GM18499 (cell line): Measurements from ENCODE around the gene FAM177A1.
A peak's percentile ranks its signal among the peaks of the same experiment; 100 is the strongest.
"Not testable (repeated sequence)": the region's sequence is repeated elsewhere in the genome, so short reads cannot be mapped to it uniquely, and the experiment has no call there.

Source experiments
- ATAC-seq: cut with Tn5 transposase; IDR thresholded peaks from one replicate; pipeline ENCODE4 v1.9.1; 2021; ENCODE audit warnings: moderate number of reproducible peaks; ENCODE audit not compliant: insufficient read depth, unreplicated experiment

The FAM177A1 gene, protein sequence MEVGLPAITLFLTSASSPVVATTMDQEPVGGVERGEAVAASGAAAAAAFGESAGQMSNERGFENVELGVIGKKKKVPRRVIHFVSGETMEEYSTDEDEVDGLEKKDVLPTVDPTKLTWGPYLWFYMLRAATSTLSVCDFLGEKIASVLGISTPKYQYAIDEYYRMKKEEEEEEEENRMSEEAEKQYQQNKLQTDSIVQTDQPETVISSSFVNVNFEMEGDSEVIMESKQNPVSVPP

DNA sequence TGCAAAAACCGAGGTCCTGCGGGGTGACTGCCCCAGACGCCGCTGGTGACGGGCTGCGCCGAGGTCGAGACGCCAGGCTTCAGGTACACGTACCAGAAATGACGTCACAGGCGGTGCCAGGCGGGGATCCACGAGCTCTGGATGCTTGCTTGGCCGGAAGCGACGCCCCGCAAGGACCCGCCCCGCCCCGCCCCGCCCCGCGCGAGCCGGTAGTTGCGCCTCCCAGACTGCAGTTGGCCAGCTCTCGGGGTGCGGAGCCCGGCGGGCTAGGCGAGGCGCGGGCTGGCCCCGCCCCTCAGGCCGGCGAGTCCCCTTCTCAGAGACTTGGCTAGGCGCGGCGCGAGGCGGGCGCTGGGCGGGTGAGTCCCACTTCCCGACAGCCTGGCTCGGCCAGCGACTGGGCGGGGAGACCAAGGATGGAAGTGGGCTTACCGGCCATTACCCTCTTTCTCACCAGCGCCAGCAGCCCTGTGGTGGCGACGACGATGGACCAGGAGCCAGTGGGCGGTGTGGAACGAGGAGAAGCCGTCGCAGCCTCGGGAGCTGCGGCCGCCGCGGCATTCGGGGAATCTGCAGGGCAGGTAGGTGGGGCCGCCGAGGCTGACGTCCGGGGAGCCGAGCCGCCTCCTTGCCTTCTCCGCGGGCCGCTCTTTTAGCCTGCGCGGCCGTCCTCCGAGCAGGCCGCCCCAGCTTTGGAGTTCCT, at the start of gene FAM177A1:
FAM177A1 (plus strand) TSS at position 225 of the 703 bp plus-strand sequence; CDS start at position 417, 192 bp downstream.
- peak; percentile 69 for ATAC-seq

DNA sequence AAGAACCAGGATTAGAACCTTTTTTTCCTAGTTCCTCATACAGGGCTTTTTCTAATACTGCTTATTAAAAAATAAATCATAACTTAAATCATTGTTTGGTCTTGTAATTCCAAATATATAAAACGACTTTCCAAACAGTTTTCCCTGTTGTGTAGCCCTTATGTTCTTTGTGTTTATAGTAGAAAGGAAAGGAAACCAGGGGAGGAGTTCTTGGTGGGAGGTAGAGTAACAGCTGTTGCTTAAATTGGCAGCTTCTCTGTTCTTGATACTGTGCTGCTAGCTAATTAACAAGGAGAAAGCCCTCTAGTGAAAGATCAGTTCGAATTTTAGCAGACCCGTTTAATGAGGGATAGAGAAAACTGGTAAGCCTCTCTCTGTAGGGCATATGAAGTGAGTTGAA, 48.3 kb upstream of the FAM177A1 start:
- no peak for ATAC-seq

DNA sequence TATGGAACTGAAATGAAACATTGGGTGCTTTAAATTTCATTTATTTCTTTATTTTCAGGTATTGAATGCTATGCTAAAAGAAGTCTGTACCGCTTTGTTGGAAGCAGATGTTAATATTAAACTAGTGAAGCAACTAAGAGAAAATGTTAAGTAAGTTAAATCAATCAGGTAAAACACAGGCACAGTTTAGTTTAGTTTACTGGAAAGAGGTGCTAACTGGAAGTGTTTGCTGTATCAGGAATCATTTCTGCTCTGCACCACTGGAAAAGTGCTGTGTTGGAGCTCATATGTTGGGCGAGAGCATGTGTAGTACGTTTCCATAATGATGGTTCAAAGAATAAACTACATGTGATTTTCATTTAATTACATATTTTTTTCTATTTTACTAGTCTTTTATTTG, 46.6 kb upstream of the FAM177A1 start:
- ATAC-seq = no peak

DNA sequence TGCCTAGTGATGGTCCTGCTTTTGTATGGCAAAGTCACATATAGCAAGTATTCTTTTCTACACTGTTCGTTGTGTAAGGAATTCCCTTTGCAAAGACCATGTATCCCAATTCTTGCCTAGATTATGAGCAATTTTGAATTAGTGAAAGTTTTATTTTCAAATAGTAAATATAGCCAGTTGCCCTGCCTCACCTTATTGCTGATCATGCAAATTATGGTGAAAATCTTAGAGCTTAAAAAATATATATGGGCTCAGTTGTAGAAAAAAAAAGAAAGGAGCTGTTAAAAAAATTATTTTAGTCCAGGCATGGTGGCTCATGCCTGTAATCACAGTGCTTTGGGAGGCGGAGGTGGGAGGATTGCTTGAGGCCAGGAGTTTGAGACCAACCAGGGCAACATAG, 44.5 kb upstream of the FAM177A1 start:
- no peak for ATAC-seq

DNA sequence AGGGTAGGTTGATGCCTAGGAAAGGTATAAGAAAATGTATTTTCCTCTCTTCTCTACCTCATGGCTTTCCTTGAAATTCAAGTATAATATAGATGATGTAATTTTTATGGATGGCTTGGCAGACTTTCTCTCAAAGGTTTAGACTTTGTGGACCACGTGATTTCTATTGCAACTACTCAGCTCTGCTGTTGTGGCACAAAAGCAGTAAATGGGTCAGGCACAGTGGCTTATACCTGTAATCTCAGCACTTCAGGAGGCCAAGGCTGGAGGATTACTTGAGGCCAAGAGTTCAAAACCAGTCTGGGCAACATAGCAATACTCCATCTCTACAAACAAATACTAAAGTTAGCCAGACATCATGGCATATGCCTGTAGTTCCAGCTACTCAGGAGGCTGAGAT, 41.2 kb upstream of the FAM177A1 start:
- ATAC-seq = no peak

DNA sequence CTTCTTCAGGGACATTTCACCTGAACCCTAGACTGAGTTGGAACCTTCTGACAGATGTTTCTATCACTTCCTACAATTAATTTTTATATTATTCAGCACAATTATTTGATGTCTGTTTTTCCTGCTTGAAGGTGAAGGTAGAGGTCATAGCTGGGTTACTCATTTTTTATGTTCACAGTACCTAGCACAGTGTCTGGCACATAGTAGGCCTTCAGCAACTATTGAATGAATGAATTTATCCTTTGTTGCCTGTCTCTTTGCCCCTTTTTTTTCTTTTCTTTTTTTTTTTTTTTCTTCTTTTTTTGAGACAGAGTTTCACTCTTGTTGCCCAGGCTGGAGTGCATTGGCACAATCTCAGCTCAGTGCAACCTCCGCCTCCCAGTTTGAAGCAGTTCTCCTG, 29.5 kb upstream of the FAM177A1 start:
- no peak for ATAC-seq

DNA sequence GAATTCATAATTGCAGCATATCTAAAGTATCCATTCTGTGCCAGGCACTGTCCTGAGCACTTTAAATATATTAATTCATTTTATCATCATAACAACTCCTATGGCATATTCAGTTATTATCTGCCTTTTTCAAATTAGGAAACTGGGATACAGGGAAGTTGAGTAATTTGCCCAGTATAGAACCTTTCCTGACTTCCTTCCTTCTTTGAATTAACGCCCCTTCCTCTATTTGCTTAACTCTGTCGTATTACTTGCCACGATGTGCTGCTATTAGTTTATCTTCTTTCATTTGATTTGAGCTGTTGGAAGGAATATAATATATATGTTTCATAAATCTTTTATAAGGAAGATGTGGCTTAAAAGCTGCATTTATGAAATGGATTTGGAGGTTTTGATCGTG, 25.4 kb upstream of the FAM177A1 start:
- ATAC-seq = no peak

DNA sequence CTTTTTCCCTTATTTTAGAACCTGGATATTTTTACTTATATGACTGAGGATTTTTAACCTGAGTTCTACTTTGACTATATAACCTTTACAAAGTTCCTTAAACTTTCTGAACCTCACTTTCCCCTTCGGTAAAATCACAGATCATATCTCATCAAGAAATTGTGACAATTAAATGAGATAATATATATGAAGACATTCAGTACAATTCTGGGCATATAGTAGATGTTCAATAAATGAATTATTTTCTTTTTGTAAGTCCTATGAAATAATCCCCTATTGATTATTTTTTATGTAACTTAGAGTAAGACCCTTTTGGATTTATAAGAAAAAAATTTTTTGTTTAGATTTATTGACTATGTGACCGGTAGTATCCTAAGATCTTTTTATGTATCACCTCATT, 17.6 kb upstream of the FAM177A1 start:
- no peak for ATAC-seq

DNA sequence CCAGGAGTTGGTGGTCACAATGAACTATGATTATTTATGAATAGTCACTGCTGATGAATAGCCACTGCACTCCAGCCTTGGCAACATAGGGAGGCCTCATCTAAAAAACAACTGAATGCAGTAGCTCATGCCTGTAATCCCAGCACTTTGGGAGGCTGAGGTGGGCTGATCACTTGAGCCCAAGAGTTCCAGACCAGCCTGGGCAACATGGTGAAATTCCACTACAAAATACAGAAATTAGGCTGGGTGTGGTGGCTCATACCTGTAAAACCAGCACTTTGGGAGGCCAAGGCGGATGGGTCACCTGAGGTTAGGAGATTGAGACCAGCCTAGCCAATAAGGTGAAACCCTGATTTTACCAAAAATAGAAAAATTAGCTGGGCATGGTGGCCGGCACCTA, 13.5 kb upstream of the FAM177A1 start:
- no peak for ATAC-seq

DNA sequence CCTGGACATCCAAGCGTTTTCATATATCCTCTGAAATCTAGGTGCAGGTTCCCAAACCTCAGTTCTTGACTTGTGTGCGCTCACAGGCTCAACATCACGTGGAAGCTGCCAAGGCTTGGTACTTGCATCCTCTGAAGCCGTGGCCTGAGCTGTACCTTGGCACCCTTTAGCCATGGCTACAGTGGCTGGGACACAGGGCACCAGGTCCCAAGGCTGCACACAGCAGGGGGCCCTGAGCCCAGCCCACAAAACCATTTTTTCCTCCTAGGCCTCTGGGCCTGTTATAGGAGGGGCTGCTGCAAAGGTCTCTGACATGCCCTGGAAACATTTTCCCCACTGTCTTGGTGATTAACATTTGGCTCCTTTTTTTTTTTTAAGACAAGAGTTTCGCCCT, 11.6 kb upstream of the FAM177A1 start:
- no peak for ATAC-seq

DNA sequence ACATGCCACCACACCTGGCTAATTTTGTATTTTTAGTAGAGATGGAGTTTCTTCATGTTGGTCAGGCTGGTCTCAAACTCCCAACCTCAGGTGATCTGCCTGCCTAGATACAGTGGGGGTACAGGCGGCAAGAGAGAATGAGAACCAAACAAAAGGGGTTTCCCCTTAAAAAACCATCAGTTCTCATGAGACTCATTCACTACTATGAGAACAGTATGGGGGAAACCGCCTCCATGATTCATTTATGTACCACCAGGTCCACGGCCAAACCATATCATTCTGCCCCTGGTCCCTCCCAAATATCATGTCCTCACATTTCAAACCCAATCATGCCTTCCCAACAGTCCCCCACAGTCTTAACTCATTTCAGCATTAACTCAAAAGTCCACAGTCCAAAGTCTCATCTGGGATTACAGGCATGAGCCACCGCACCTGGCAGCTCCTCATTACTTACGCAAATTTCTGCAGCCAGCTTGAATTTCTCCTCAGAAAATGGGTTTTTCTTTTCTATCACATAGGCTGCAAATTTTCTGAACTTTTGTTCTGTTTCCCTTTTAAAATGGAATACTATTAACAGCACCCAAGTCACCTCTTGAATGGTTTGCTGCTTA, 11.0 kb upstream of the FAM177A1 start:
- not testable (repeated sequence) for ATAC-seq

DNA sequence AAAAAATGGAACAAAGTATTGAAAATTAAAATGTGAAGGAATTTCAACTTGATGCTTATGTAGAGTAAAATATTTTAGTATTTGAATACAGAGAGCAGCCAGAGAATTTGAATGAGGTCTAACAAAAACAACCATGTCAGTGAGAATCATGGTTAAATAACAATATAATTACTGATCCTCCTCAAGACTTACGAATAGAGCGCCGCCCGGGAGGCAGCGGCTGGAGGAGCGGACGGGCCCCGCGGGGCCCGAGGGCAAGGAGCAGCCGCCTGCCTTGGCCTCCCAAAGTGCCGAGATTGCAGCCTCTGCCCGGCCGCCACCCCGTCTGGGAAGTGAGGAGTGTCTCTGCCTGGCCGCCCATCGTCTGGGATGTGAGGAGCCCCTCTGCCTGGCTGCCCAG, 7.8 kb upstream of the FAM177A1 start:
- not testable (repeated sequence) for ATAC-seq

DNA sequence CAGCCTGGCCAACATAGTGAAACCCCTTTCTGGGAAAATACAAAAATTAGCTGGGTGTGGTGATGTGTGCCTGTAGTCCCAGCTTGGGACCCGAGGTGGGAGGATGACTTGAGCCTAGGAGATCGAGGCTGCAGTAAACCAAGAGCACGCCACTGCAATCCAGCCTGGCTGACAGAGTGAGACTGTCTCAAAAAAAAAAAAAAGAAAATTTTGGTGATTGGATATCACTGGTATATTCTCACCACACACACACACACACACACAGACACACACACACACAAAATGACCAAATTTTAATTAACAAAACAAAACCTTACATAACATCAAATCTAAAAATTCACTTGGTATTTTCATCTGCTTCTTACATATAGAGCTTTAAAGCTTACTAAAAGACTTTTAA, 3.4 kb upstream of the FAM177A1 start:
- ATAC-seq = no peak

DNA sequence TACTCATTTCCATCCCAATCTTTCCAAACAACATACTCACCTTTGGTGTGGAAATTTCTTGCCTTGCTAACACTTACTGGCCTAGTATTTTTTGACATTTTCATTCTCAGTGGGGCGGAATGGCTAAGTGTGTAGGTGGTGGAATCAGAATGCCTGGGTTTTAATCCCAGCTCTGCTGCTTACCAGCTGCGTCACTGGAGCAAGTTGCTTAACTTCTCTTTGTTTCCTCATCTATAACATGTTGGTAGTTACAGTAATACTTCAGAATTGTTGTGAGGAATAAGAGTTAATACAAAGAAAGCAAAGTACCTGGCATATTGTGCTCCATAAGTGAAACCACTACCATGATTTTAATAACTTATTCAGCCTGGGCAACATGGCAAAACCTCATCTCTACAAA, 3.0 kb upstream of the FAM177A1 start:
- no peak for ATAC-seq

DNA sequence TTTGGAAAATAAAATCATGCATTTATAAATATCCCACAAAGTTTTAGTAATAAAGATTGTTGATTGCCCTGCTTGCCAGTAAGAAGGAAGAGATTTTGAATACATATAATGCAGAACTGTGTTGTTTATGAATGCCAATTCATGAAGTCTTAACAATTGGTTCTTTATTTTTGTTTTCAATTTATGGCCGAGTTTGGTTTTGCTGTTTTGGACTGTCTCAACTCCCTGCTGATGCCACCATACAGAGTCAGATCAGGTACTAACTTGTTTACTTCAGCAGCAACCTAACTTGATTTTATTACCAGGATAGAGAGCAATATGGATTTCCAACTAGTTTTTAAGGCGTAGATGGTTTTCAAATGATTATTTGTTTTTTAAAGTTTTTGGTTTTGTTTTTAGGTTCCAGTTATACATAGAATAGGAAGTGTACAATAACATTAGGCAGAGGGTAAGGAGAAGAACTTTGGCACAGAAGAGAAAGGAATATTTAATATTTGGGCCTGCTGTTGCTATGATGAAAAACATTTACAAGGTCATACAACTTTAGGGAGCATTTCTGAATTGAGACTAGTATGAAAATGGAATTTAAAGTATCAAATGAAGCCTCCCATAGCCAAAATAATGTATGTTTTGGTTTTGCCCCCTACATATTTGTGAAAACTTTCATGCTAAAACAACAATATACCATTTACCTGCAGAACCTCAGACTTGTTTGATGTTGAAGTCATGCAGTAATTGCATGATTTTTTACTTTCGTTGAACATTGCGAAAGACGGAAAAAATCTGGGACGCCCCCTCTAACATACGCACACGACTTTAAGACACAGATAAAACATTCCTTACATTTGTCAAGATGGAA, 904 bp upstream of the FAM177A1 start:
- no peak for ATAC-seq

DNA sequence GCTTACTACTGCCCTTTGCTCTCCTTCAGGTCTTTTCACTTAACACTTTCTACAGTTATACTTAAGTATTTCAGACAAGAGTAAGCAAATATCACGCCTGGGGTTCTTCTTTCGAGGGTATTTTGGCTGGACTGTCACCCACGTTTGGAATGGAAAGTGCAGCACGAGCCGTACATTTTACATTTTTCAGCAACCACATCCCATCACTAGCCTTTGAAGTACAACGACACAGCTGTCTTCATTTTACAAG, 349 bp upstream of the FAM177A1 start:
- no peak for ATAC-seq

DNA sequence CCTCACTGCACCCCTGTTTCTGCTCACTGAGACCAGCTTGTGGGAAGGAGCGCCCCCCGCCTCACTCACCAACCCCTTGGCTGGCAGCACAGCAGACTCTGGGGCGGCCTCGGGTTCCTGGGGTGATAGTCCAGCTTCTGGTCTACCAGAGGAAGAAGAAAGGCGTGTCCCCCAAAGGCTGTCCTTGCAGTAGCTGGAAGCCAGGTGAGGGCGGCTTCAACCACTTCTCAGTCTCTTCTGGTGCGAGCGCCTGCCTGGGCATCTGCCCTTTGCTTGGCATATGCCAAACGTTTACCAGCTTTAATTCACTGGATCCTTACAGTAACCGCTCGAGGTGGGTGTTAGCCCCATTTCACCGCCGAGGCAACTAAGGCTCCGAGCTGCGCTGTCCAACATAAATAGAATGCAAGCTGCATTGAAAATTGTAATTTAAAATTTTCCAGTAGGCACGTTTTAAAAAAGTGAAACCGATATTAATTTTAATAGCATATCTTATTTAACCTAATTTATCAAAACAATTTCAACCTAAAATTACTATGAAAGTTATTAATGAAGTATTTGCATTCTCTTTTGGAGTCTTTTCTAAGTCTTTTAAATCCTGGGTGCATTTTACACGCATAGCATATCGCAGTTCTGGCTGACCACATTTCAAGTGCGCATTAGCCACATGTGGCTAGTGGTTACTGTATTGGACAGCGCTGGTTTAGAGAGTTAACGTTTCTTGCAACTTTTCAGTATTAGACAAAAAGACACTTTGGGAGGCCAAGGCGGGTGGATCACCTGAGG, 872 bp downstream of the FAM177A1 start:
- ATAC-seq = peak; percentile 22

DNA sequence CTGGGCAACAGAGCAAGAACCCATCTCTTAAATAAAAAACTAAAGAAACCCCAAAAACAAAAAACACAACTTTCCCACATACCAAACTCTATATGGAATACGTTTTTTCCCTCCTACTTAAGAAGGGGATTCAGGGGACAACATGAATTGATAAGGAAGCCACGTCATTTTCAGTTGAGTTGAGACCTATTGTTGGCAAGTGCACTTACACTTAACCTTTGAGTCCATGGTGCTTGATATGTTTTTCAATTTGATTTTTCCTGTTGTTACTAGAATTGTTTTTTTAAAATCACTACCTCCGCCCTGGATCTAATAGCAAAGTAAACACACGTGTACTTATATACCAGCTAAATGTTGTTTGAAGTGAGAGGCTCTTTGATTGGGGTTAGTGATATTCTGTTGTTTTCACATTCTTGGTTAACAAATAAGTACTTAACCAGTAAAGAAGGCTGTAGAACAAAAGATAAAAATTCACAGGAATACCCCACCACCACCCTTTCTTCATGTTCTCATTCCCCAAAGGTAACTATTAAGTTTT, 2.0 kb downstream of the FAM177A1 start:
- ATAC-seq = no peak

DNA sequence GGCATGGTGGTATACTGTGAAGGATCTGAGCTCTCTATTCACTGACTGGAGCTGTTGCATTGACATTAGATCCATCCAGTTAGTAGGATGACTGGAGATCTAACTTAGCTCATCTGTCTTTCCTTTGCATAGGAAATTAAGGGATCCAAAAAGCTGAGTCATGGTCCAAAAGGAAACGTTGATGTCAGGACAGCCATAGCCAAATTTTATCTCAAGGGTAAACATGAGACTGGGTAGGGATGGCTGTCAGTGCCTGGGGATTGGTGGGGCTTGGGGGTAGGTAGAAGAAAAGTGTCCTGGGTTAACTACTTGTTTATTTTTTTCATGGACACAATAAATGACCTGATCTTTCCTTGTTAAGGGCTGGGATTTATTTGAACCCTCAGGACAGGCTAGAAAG, 4.6 kb downstream of the FAM177A1 start:
- no peak for ATAC-seq

DNA sequence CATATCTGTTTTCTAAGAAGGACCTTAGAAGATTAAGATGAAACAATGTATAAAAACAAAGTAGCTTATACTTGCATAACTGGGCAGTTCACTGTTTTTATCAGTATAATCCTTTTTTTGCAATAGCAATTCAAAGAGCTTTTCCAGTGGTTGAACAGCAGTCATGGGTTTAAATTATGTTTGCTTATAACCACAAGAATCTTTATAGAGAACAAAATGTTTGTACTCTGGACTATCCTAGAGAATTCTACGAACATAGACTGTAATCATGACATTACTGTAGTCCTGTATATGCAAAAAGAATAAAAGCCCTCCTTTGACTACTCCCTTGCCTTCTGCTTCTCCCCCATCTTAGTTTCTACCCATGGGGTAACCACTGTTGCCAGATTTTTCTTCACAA, 5.7 kb downstream of the FAM177A1 start:
- ATAC-seq = no peak
